Measurements from ENCODE around the gene PRKCA. TPM values are rescaled to one million over a fixed set of nuclear protein-coding genes. Genes with fewer than 3 reads are reported as not detected.

Gene PRKCA
- total and polyA plus RNA-seq, 2 experiments from 2014 or later: 6.4 to 35.4 TPM

DNA sequence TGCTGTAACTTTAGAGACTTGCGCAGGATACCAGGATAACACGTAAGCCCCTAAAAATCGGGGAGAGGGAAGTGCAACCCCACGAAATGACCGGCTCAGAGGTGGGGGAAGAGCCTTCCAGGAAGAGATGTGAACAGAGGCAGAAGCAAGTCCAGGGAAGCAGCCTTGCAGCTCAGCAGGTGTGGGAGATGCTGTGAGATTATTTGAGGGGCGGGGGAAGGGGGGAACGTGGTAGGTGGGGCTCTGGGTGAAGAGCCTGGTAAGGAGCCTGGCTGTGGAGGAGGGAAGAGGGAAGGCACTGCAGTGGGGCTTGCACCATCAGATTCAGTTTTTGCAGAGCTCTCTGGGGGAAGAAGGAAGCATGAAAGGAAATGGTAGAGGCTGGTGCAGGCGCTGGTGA lies 437.1 kb downstream of the PRKCA start:
- TF ChIP-seq, protein P1, sequence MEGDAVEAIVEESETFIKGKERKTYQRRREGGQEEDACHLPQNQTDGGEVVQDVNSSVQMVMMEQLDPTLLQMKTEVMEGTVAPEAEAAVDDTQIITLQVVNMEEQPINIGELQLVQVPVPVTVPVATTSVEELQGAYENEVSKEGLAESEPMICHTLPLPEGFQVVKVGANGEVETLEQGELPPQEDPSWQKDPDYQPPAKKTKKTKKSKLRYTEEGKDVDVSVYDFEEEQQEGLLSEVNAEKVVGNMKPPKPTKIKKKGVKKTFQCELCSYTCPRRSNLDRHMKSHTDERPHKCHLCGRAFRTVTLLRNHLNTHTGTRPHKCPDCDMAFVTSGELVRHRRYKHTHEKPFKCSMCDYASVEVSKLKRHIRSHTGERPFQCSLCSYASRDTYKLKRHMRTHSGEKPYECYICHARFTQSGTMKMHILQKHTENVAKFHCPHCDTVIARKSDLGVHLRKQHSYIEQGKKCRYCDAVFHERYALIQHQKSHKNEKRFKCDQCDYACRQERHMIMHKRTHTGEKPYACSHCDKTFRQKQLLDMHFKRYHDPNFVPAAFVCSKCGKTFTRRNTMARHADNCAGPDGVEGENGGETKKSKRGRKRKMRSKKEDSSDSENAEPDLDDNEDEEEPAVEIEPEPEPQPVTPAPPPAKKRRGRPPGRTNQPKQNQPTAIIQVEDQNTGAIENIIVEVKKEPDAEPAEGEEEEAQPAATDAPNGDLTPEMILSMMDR (conservative IDR thresholded peaks at IDR 0.05; ENCODE audit: low read depth in 2 of 2): no peak
- no peak for TF ChIP-seq ZNF114 (CRISPR knock-in tag; IDR thresholded peaks at IDR 0.05)
- TF ChIP-seq EZH2phosphoT487 (IDR thresholded peaks at IDR 0.05; ENCODE audit: unreplicated experiment): no peak
- TF ChIP-seq, protein P2, sequence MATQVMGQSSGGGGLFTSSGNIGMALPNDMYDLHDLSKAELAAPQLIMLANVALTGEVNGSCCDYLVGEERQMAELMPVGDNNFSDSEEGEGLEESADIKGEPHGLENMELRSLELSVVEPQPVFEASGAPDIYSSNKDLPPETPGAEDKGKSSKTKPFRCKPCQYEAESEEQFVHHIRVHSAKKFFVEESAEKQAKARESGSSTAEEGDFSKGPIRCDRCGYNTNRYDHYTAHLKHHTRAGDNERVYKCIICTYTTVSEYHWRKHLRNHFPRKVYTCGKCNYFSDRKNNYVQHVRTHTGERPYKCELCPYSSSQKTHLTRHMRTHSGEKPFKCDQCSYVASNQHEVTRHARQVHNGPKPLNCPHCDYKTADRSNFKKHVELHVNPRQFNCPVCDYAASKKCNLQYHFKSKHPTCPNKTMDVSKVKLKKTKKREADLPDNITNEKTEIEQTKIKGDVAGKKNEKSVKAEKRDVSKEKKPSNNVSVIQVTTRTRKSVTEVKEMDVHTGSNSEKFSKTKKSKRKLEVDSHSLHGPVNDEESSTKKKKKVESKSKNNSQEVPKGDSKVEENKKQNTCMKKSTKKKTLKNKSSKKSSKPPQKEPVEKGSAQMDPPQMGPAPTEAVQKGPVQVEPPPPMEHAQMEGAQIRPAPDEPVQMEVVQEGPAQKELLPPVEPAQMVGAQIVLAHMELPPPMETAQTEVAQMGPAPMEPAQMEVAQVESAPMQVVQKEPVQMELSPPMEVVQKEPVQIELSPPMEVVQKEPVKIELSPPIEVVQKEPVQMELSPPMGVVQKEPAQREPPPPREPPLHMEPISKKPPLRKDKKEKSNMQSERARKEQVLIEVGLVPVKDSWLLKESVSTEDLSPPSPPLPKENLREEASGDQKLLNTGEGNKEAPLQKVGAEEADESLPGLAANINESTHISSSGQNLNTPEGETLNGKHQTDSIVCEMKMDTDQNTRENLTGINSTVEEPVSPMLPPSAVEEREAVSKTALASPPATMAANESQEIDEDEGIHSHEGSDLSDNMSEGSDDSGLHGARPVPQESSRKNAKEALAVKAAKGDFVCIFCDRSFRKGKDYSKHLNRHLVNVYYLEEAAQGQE (IDR thresholded peaks at IDR 0.05; ENCODE audit: unreplicated experiment): no peak
- TF ChIP-seq, protein P3, sequence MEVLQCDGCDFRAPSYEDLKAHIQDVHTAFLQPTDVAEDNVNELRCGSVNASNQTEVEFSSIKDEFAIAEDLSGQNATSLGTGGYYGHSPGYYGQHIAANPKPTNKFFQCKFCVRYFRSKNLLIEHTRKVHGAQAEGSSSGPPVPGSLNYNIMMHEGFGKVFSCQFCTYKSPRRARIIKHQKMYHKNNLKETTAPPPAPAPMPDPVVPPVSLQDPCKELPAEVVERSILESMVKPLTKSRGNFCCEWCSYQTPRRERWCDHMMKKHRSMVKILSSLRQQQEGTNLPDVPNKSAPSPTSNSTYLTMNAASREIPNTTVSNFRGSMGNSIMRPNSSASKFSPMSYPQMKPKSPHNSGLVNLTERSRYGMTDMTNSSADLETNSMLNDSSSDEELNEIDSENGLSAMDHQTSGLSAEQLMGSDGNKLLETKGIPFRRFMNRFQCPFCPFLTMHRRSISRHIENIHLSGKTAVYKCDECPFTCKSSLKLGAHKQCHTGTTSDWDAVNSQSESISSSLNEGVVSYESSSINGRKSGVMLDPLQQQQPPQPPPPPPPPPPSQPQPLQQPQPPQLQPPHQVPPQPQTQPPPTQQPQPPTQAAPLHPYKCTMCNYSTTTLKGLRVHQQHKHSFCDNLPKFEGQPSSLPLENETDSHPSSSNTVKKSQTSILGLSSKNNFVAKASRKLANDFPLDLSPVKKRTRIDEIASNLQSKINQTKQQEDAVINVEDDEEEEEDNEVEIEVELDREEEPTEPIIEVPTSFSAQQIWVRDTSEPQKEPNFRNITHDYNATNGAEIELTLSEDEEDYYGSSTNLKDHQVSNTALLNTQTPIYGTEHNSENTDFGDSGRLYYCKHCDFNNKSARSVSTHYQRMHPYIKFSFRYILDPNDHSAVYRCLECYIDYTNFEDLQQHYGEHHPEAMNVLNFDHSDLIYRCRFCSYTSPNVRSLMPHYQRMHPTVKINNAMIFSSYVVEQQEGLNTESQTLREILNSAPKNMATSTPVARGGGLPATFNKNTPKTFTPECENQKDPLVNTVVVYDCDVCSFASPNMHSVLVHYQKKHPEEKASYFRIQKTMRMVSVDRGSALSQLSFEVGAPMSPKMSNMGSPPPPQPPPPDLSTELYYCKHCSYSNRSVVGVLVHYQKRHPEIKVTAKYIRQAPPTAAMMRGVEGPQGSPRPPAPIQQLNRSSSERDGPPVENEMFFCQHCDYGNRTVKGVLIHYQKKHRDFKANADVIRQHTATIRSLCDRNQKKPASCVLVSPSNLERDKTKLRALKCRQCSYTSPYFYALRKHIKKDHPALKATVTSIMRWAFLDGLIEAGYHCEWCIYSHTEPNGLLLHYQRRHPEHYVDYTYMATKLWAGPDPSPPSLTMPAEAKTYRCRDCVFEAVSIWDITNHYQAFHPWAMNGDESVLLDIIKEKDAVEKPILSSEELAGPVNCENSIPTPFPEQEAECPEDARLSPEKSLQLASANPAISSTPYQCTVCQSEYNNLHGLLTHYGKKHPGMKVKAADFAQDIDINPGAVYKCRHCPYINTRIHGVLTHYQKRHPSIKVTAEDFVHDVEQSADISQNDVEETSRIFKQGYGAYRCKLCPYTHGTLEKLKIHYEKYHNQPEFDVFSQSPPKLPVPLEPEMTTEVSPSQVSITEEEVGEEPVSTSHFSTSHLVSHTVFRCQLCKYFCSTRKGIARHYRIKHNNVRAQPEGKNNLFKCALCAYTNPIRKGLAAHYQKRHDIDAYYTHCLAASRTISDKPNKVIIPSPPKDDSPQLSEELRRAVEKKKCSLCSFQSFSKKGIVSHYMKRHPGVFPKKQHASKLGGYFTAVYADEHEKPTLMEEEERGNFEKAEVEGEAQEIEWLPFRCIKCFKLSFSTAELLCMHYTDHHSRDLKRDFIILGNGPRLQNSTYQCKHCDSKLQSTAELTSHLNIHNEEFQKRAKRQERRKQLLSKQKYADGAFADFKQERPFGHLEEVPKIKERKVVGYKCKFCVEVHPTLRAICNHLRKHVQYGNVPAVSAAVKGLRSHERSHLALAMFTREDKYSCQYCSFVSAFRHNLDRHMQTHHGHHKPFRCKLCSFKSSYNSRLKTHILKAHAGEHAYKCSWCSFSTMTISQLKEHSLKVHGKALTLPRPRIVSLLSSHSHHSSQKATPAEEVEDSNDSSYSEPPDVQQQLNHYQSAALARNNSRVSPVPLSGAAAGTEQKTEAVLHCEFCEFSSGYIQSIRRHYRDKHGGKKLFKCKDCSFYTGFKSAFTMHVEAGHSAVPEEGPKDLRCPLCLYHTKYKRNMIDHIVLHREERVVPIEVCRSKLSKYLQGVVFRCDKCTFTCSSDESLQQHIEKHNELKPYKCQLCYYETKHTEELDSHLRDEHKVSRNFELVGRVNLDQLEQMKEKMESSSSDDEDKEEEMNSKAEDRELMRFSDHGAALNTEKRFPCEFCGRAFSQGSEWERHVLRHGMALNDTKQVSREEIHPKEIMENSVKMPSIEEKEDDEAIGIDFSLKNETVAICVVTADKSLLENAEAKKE (CRISPR knock-in tag; IDR thresholded peaks at IDR 0.05): no peak
- no peak for TF ChIP-seq NANOG (IDR thresholded peaks at IDR 0.05; ENCODE audit: borderline replicate concordance)
- no peak for TF ChIP-seq EZH2 (IDR thresholded peaks at IDR 0.05; ENCODE audit: low read depth, unreplicated experiment)
- TF ChIP-seq CREB1 (CRISPR knock-in tag; IDR thresholded peaks at IDR 0.05; ENCODE audit: low read depth): no peak
- TF ChIP-seq JUNB (IDR thresholded peaks at IDR 0.05; ENCODE audit: unreplicated experiment): no peak
- TF ChIP-seq, protein P4, sequence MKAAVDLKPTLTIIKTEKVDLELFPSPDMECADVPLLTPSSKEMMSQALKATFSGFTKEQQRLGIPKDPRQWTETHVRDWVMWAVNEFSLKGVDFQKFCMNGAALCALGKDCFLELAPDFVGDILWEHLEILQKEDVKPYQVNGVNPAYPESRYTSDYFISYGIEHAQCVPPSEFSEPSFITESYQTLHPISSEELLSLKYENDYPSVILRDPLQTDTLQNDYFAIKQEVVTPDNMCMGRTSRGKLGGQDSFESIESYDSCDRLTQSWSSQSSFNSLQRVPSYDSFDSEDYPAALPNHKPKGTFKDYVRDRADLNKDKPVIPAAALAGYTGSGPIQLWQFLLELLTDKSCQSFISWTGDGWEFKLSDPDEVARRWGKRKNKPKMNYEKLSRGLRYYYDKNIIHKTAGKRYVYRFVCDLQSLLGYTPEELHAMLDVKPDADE (IDR thresholded peaks at IDR 0.05): no peak
- TF ChIP-seq POLR2AphosphoS5 (IDR thresholded peaks at IDR 0.05; ENCODE audit: low read depth): no peak
- no peak for TF ChIP-seq ZNF331 (CRISPR knock-in tag; IDR thresholded peaks at IDR 0.05; ENCODE audit: low read depth)
- TF ChIP-seq STAT1 (IDR thresholded peaks at IDR 0.05; ENCODE audit: unreplicated experiment): no peak
- Histone ChIP-seq H3K27ac (ENCODE audit: low read depth) (no peak overlapping the region), H4K20me1 (replicated peaks; ENCODE audit: insufficient read depth) (no peaks in the 10 kb centered on the region), H3K27me3 (ENCODE audit: insufficient read depth) (no peaks in the 10 kb centered on the region), H3K36me3 (ENCODE audit: insufficient read depth) (no peaks in the 10 kb centered on the region), H3F3A (replicated peaks; ENCODE audit: low read depth) (no peaks in the 10 kb centered on the region), H2AFZ (no peak overlapping the region), H3K4me1 (ENCODE audit: insufficient read depth) (peaks cover 7% of the 10 kb centered on the region), H3K79me2 (replicated peaks; ENCODE audit: insufficient read depth) (no peaks in the 10 kb centered on the region), H3K4me3 (no peak overlapping the region), H3K9me2 (ENCODE audit: insufficient read depth) (no peaks in the 10 kb centered on the region), H3K4me2 (no peak overlapping the region)
- H3K27ac Mint-ChIP-seq: no peak overlapping the region; the same call in 1 of the 2 replicates
- DNase-seq (ENCODE audit: low spot score): no peak
- H3K9me3 Mint-ChIP-seq: no peaks in the 10 kb centered on the region; the same call in 2 of the 3 replicates
- H3K36me3 Mint-ChIP-seq (ENCODE audit: low read depth): no peaks in the 10 kb centered on the region; the same call in 2 of the 3 replicates
- ATAC-seq: no peak
- H3K4me3 Mint-ChIP-seq: no peak overlapping the region
- H3K4me1 Mint-ChIP-seq: peaks cover 21% of the 10 kb centered on the region
- no peaks in the 10 kb centered on the region for H3K27me3 Mint-ChIP-seq (ENCODE audit: insufficient read depth, low read depth, poor library complexity)
